ENCODE measurements around the gene SYCN.

SYCN gene

DNA sequence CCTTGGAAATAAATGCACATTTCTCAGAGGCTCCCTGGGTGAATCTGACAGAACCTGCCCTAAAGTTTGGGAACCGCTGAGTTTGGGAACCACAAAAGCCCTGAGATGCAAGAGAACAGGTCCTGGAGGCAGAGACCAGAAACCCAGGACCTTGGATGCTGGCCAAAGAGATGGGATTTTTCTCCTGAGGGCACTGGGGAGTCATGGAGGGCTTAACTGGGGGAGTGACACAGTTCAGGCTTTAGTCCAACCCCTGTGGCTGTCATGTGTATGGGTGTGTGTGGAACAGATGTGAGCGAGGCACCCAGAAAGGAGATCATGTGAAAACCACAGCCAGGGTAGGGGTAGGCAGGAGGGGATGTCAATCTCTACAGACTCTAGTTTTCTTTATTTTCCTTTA lies 11.2 kb downstream of the SYCN start:
- DNase-seq, result no peak

- no peak for DNase-seq
Observed at GRCh38 chr19:39190768-39191167, 13.3 kb downstream of the SYCN start.

- no peak for DNase-seq
Observed at GRCh38 chr19:39188960-39189359, 15.1 kb downstream of the SYCN start.

DNA sequence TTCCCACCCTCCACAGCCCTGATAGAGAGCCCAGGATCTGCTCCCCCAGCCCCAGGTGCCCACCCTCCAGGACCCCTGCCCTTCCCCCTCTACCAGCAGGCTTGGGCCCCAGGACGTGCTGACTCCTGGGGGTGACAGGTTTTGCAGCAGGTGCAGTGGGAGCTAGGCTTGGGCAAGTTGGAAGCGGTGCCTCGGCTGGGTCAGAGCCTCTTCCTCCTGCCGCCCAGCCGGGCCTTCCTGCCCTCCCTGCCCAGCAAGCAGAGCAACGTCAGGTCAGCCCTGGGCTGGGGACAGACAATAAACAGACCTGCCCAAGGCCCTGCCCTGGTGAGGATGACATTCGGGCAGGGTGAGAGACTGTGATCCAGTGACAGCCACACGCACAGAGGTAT lies 16.5 kb downstream of the SYCN start:
- no peak for DNase-seq

- DNase-seq, result no peak
Observed at GRCh38 chr19:39186391-39186790, 17.7 kb downstream of the SYCN start.

DNA sequence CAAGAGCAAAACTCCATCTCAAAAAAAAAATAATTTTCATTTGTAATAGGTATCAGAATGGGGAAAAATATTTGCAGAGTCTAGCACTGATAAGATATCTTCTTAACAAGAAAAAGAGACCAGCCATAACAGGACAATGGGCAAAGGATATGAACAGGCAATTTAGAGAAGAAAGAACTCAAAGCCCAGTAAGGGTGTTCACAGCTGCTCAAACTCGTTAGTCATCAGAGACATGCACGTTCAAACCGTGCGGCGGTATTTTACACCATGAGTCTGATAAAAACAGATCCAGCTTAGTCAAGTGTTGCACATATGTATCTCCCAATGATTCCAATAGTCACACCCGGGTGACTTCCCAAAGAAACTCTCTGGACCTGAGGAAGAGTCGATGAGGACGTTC lies 21.0 kb downstream of the SYCN start:
- no peak for DNase-seq

GRCh38 chr19:39182174-39182505 lies 21.9 kb downstream of the SYCN start:
- DNase-seq, result no peak

DNA sequence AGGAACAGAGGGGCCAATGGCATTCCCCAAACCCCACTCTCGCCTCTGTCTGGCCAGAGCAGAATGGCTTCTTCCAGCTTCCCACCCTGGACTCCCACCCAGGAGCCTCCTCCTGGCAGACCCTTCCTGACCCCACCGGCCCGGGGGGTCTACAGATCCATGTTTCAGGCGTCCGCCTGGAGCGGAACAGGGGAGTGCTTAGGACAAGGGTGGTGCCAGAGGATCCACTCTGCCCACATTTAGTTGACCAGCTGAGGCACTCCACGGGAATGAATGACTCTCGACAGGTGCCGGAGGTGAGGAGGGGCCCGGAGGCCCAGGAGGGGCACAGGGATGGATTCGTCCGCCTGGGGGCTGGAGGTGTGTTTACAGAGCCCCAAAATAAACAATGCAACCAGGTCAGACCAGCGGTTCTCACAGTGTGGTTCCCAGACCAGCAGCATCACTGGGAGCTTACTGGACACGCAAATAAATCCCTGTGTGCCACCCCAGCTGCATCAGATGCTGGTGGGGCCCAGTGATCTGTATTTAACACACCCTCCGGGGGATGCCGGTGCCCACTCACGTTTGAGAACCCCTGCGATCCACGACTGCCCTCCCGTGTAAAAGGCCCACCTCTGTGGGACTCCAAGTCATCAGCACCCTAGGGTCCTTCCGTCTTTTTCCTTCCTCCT lies 22.4 kb downstream of the SYCN start:
- no peak for DNase-seq

- no peak for DNase-seq
Observed at GRCh38 chr19:39180749-39181148, 23.3 kb downstream of the SYCN start.

GRCh38 chr19:39179754-39180153 lies 24.3 kb downstream of the SYCN start:
- DNase-seq, result no peak

- no peak for DNase-seq
Observed at GRCh38 chr19:39178296-39179006, 25.6 kb downstream of the SYCN start.

DNA sequence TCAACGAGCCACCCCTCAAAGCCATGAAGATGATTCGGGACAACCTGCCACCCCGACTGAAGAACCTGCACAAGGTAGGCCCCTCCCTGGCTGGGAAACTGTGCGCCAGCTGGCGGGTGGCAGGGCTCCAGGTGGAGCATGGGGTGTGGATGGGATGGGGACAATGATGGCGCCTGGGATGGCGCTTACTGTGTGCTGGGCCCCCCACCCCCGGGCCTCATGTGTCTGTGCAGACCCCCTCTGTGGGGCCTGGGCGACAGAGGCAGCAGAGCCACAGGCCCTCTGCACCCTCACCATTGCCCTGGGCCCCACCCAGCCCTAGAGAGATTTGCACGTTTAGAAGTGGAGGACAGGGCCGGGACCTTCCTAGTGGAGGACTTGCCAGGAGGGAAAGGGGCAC lies 26.3 kb downstream of the SYCN start:
- DNase-seq, result no peak

- DNase-seq, result no peak
Observed at GRCh38 chr19:39177110-39177699, 26.9 kb downstream of the SYCN start.

DNA sequence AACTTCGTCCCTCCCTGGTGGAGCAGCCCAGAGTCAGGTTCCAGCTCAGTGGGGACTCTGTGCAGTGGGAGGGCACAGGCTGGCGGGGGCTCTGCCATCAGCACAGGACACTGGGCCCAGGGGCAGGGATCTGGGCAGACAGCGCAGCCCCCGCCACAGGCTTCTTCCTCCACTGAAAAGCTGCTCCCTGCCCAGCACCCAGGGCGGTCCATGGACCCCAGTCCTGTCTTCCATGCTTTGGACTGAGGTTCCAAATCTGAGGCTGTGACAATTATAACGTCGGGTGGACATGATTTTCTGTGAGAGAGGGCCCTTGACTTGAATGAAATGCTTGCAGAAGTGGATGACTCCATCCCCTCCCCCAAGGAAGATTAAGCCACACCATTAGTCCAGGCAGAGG lies 28.5 kb downstream of the SYCN start:
- no peak for DNase-seq

GRCh38 chr19:39174558-39175544 lies 29.2 kb downstream of the SYCN start:
- DNase-seq, result no peak

GRCh38 chr19:39174142-39174541 lies 29.9 kb downstream of the SYCN start:
- no peak for DNase-seq

GRCh38 chr19:39173502-39173991 lies 30.5 kb downstream of the SYCN start:
- DNase-seq, result no peak

- no peak for DNase-seq
Observed at GRCh38 chr19:39172700-39173501, 31.2 kb downstream of the SYCN start.

DNA sequence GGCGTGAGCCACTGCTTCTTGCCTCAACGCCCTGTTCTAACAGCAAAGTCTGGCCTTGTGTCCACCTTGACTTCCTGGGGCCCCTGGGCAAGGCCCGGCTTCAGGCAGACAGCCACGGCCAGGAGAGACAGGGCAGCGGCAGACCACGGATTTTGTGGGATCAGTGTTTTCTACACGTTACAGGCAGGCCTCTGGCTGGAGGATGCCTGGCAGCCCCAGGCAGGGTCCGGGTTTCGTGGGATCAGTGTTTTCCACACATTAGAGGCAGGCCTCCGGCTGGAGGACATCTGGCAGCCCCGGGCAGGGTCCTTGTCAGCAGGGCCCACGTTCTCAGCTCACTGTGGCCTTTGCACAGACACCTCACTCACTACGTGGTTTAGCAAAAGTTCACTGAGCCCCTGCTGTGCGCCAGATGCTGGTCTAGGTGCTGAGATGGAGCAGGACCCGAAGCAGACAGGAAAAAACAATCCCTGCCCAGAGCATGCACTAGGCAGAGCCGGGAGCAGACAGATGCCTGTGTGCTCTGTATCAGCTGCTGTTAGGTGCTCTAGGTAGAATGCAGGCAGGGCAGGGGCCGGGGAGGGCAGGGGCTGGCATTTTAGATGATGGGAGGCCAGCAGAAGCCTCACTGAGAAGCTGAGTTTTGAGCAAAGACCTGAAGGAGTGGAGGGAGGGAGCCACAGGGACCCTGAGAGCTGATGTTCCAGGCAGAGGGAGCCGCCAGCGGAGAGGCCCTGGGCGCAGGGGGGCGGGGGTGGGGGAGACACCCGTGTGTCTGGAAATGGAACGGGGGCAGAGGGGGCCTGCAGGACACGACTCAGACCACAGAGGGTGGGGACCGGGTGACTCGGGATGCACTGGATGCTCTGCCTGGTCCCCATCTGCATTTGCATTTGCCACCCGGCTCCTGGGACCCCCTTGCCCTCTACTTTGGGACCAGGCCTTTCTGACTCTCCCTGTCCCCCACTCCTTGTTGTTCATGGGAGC lies 32.3 kb downstream of the SYCN start:
- DNase-seq, result no peak

DNA sequence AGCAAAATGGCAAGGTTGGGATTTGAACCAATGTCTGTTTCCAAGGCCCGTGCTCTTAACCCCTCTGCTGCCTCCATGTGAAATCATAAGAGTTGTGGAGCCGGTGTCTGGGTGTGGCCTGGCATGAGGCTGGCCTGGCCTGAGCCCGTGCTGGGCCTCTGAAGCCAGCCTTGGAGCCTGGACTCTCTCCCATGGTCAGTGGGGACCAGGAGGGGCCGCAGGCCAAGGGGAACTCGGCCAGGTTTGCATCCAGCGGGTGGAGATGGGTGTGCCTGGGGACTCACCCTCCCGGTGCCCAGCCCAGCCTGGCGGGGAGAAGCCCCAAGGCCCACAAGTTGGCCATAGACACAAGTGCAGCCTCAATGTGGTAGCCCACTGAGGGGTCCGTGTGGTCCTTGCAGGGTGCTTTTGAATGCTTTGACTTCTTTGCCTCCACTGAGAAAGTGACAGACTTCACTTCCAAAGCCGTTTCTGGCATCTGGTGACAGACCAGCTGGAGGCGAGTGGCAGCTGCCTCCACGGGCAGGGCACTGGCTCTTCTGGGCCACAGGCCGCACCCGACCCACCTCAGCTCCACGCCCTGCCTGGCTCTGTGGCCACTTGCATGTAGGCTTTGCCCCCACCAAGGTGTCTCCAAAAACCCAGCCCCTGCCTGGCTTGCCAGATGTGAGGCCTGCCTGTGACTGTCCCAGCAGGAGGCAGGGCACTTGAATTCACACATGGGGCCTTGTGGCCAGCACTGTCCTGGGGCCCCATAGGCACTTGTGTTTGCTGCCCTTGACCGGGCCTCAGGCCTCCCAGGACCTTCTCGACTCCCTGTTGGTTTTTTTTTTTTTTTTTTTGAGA lies 33.5 kb downstream of the SYCN start:
- DNase-seq, result no peak

All from SHP77 (cell line).